GM19351 (cell line): ENCODE results near the gene TDP2.

Experiments
- ATAC-seq: cut with Tn5 transposase; IDR thresholded peaks from one replicate; pipeline ENCODE4 v1.9.1; 2021; ENCODE audit warnings: mild to moderate bottlenecking, moderate library complexity; ENCODE audit not compliant: unreplicated experiment

Gene TDP2, protein sequence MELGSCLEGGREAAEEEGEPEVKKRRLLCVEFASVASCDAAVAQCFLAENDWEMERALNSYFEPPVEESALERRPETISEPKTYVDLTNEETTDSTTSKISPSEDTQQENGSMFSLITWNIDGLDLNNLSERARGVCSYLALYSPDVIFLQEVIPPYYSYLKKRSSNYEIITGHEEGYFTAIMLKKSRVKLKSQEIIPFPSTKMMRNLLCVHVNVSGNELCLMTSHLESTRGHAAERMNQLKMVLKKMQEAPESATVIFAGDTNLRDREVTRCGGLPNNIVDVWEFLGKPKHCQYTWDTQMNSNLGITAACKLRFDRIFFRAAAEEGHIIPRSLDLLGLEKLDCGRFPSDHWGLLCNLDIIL

DNA sequence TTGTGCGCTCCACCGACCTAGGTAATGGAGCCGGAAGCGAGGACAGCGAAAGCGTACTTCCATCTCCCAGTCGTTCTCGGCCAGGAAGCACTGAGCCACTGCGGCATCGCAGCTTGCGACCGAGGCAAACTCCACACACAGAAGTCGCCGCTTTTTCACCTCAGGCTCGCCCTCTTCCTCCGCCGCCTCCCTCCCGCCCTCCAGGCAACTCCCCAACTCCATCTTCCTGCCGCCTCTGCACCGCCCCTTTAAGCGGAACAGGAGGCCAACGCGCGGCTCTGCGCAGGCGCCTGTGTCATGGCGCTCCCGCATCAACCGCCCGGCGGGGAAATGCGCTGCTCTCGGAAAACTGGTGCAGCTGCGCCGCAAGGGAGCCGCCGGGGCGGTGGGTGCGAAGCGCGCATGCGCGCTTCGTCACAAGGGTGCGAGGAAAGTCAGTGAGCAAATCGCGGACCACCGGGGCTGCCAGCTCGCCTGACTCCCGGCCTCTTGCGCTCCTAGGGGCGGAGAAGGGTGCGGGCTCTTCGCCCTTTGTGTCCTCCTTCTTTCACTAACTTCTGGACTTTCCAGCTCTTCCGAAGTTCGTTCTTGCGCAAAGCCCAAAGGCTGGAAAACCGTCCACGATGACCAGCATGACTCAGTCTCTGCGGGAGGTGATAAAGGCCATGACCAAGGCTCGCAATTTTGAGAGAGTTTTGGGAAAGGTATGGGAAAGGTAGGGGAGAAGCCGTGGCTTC, at the start of gene TDP2, which contains the start of gene ACOT13:
TDP2 (minus strand) TSS at position 259 of the 737 bp plus-strand sequence; CDS start at position 222, 37 bp downstream.
ACOT13 (plus strand) TSS at position 437 of the 737 bp plus-strand sequence; CDS start at position 624, 187 bp downstream.
- ATAC-seq: peak; percentile 93

DNA sequence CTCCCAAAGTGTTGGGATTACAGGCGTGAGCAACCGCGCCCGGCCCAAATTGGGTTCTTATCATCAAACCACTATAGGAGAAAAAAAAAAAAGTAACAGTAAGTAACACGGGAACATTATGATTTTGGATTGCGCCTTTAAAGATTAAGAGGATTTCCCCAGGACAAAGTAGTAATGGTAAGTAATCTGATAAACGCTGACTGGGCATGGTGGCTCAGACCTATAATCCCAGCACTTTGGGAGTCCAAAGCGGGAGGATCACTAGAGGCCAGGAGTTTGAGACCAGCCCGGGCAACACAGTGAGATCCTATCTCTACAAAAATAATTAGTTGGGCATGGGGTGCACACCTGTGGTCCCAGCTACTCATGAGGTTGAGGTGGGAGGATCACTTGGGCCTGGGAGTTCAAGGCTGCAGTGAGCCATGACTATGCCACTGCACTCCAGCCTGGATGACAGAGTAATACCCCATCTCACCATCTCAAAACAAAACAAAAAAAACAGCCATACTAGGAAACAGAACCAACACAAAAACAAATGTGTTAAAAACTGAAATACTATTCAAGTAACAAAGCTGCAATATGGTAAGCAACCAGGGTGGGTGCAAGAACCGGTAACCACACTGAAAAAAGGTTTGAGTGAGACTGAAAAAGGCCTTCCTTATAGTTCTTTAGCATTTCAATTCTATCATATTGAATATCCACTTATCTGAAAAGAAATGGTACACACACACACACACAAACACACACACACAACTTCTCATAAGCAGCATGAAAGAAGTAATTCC, 44.0 kb upstream of the TDP2 start:
- ATAC-seq: no peak

GRCh38 chr6:24709014-24709711, 42.5 kb upstream of the TDP2 start:
- ATAC-seq: no peak

- ATAC-seq: no peak
These were observed 41.9 kb upstream of the TDP2 start for GRCh38 chr6:24708612-24709011.

- ATAC-seq: no peak
These were observed 37.8 kb upstream of the TDP2 start for GRCh38 chr6:24704468-24704867.

GRCh38 chr6:24702720-24703282, 36.1 kb upstream of the TDP2 start:
- ATAC-seq: no peak

- no peak for ATAC-seq
These were observed 33.0 kb upstream of the TDP2 start for GRCh38 chr6:24699521-24700359.

DNA sequence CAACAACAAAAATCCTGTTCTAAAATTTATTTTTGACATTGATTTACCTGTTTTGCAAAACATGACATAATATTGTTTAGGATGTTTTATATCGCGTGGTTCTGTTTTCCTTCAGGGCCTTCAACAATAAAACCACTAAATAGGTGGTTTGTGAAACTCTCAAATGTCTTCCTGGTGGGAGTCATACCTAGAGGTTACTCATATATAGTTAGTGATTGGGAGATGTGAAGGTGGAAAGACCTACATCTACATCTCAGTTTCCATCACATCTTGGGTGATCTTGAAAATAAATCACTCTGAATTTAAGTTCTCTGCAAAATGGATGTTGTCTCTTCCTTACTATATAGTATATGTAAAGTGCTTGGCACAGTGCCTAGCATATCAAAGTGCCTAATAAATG, 29.4 kb upstream of the TDP2 start:
- no peak for ATAC-seq

- ATAC-seq: peak; percentile 70
These were observed 28.9 kb upstream of the TDP2 start for GRCh38 chr6:24695635-24696034.

DNA sequence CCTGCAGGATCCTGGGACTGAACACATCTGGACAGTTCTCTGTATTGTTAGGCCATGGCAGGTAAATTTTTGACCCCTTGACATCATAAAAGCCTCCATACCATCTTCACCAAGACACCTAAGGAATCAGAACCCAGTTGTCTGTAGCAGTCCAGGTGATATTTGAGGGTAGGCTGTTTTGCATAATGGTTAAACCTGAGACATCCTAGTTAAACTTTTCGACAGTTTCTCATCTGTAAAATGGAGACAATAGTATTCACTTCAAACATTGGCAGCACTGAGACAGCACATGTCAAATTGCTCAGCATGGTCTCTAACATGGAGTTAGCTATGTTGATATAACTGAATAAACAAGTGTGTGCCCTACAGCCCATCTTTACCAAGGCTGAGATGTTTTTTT, 27.5 kb upstream of the TDP2 start:
- no peak for ATAC-seq

- ATAC-seq: no peak
These were observed 26.3 kb upstream of the TDP2 start for GRCh38 chr6:24692848-24693592.

- no peak for ATAC-seq
These were observed 25.7 kb upstream of the TDP2 start for GRCh38 chr6:24692415-24692814.

DNA sequence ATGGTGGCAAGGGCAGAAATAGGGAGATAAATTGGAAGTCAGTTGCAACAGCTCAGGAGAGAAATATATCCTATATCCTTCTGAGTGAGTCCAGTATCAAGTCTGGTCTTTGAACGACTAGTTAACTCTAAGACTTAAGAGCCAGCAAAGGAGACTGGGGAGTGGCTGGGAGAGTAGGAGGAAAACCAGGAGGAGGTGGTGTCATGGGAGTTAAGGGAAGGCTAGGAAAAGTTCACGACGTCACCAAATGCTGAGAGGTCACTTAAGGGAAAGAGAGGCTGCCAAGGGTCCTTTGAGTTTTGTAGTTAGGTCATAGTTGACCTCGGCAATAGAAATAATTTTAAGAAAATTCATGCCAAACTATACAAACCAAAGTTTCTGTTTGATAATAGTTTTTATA, 25.3 kb upstream of the TDP2 start:
- no peak for ATAC-seq

- no peak for ATAC-seq
These were observed 24.9 kb upstream of the TDP2 start for GRCh38 chr6:24691550-24691949.

DNA sequence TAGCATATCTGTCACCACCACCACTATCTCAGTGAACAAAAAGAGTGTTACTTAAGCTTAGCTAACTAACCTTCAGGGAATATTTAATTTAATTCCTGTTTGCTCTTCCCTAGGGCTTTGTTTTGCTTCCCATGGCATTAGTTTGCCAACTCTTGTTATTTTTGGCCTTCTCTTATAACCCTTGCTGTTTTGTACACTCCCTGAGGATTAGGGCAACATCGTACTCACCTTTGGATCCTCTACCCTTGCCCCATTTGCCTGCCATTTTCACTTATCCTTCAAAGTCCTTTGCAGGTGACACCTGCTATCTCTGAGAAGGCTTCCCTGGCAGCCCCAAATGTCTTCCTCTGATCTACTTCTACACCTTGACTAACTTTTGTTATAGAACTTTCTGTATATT, 23.9 kb upstream of the TDP2 start:
- ATAC-seq: no peak

DNA sequence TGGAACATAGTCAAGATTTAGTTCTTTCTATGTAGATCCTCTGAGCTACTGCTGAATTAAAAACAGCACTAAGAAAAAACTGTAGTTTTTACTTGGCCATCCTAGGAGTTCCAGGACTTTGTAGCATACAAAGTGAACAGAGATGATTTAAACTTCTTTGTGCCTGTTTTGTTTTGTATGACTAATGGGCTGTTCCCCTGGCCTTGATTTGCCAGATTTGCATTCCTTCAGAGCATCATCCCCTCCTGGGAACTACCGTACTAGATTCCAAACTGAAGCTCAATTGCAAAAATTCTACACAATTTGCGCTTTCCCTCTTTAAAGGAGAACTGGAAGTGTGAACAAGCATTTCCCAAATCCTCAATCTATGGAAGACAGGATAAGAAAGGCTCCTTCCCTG, 23.3 kb upstream of the TDP2 start:
- ATAC-seq: no peak

- no peak for ATAC-seq
These were observed 20.2 kb upstream of the TDP2 start for GRCh38 chr6:24686946-24687345.

DNA sequence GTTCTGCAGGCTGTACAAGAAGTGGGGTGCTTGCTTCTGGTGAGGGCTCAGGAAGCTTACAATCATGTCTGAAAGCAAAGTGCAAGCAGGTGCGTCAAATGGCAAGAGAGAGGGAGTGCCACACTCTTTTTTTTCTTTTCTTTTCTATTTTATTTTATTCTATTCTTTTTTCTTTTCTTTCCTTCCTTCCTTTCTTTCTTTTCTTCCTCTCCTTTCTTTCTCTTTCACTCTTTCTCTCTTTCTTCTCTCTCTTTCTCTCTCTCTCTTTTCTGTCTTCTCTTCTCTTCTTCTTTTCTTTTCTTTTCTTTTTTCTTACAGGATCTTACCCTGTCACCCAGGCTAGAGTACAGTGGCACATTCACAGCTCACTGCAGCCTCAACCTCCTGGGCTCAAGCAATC, 19.7 kb upstream of the TDP2 start:
- ATAC-seq: no peak
